HepG2 (cell line): Measurements from ENCODE around the gene TPGS1. TPM values are rescaled to one million over a fixed set of nuclear protein-coding genes. Genes with fewer than 3 reads are reported as not detected.

ENCODE experiments used
- ATF4 ChIP-seq, 2 experiments: fragments of 450-650 bp in 1 of 2; sonication (generic) in 1 of 2; formaldehyde crosslinking; IDR thresholded peaks; 2 replicates each; pipeline versions ENCODE4 v1.5.0 to v1.8.0; 2020 to 2022; ENCODE audit warnings: mild to moderate bottlenecking in 1 of 2, missing genetic modification reagents in 1 of 2
- CHCHD3 ChIP-seq: sonication (generic); formaldehyde crosslinking; IDR thresholded peaks from 2 replicates; pipeline ENCODE4 v1.8.0; 2022; ENCODE audit warnings: mild to moderate bottlenecking, missing genetic modification reagents, moderate library complexity
- E2F5 ChIP-seq: sonication (generic); formaldehyde crosslinking; conservative IDR thresholded peaks from 2 replicates; pipeline ENCODE4 v1.4.0; 2020; ENCODE audit warnings: missing genetic modification reagents
- ETV5 ChIP-seq: IDR thresholded peaks from 2 replicates; pipeline ENCODE4 v1.6.1; 2018; ENCODE audit warnings: missing biosample characterization, missing genetic modification reagents, inconsistent platforms, borderline replicate concordance
- HMGXB4 ChIP-seq, 2 experiments: sonication (generic) in 1 of 2; formaldehyde crosslinking in 1 of 2; IDR thresholded peaks; 2 replicates each; pipeline versions ENCODE4 v1.4.0 to v1.6.1; 2018 to 2020; ENCODE audit warnings: missing genetic modification reagents in 2 of 2, borderline replicate concordance in 1 of 2, low read depth in 1 of 2, mild to moderate bottlenecking in 1 of 2, missing biosample characterization in 1 of 2
- MYNN ChIP-seq: sonication (generic); formaldehyde crosslinking; IDR thresholded peaks from 2 replicates; pipeline ENCODE4 v1.4.0; 2020; ENCODE audit warnings: mild to moderate bottlenecking, low read depth, missing genetic modification reagents
- NR2F2 ChIP-seq: IDR thresholded peaks from 2 replicates; pipeline ENCODE4 v1.6.1; 2012; ENCODE audit warnings: low read depth, inconsistent platforms, borderline replicate concordance
- POLR2AphosphoS2 ChIP-seq: IDR thresholded peaks from 2 replicates; pipeline ENCODE4 v1.6.1; 2011; ENCODE audit warnings: low read depth, low read length, improper control_type of control experiment
- PRDM10 ChIP-seq: sonication (generic); formaldehyde crosslinking; IDR thresholded peaks from 2 replicates; pipeline ENCODE4 v1.4.0; 2020; ENCODE audit warnings: low read depth, missing genetic modification reagents
- SAP130 ChIP-seq: IDR thresholded peaks from 2 replicates; pipeline ENCODE4 v1.6.1; 2016; ENCODE audit warnings: low read depth
- TBP ChIP-seq: sonication (generic); formaldehyde crosslinking; IDR thresholded peaks from 2 replicates; pipeline ENCODE4 v1.5.0; 2020; ENCODE audit warnings: missing genetic modification reagents
- THAP8 ChIP-seq: sonication (generic); formaldehyde crosslinking; IDR thresholded peaks from 2 replicates; pipeline ENCODE4 v1.5.1; 2020; ENCODE audit warnings: missing genetic modification reagents, mild to moderate bottlenecking, borderline replicate concordance
- TOE1 ChIP-seq: sonication (generic); formaldehyde crosslinking; IDR thresholded peaks from 2 replicates; pipeline ENCODE4 v1.4.0; 2020; ENCODE audit warnings: mild to moderate bottlenecking, missing genetic modification reagents
- ZBTB49 ChIP-seq: sonication (generic); formaldehyde crosslinking; IDR thresholded peaks from 2 replicates; pipeline ENCODE4 v1.4.0; 2020; ENCODE audit warnings: missing genetic modification reagents, borderline replicate concordance
- ZNF292 ChIP-seq: sonication (generic); formaldehyde crosslinking; IDR thresholded peaks from 2 replicates; pipeline ENCODE4 v1.8.1; 2022; ENCODE audit warnings: mild to moderate bottlenecking, low read depth, missing genetic modification reagents, borderline replicate concordance
- ZNF296 ChIP-seq: sonication (generic); formaldehyde crosslinking; conservative IDR thresholded peaks from 2 replicates; pipeline ENCODE4 v1.5.0; 2020; ENCODE audit warnings: mild to moderate bottlenecking, missing genetic modification reagents
- ZNF747 ChIP-seq: sonication (generic); formaldehyde crosslinking; IDR thresholded peaks from 2 replicates; pipeline ENCODE4 v1.8.1; 2023; ENCODE audit warnings: missing genetic modification reagents, mild to moderate bottlenecking, borderline replicate concordance
- ZNF766 ChIP-seq: sonication (generic); formaldehyde crosslinking; IDR thresholded peaks from 2 replicates; pipeline ENCODE4 v1.5.0; 2020; ENCODE audit warnings: missing genetic modification reagents, borderline replicate concordance
- polyA plus RNA-seq, 8 experiments: library from polyadenylated mRNA; depleted of rRNA in 3 of 8; stranded (reverse) in 7 of 8; unstranded in 1 of 8; fragments of >200 nt; fragmentation: Illumina TruSeq in 4 of 8; extraction: Trizol in 4 of 8; gene quantifications; 2 replicates each; pipeline versions ENCODE4 v1.2.1 to v1.2.3, GENCODE V29; 2011 to 2016; ENCODE audit warnings: low read depth in 4 of 8, missing spikeins in 1 of 8, mixed read lengths in 1 of 8; ENCODE audit not compliant: insufficient read depth in 1 of 8
- total RNA-seq, 5 experiments: library from RNA; depleted of rRNA; stranded (reverse); fragments of >200 nt; fragmentation: Illumina TruSeq; extraction: Trizol; gene quantifications; 2 replicates each; pipeline ENCODE4 v1.2.3, GENCODE V29; 2016; ENCODE audit warnings: low read depth in 1 of 5

Gene TPGS1
- total and polyA plus RNA-seq, 2 of the 13 experiments (the other 11 are each of a cell fraction or from before 2014, with no cell fraction given) = 1.1 to 6.2 TPM

GRCh38 chr19:491146-491741 is 16.1 kb upstream of the TPGS1 start (continued):
- no peak for TF ChIP-seq ZBTB49 (CRISPR knock-in tag)
- TF ChIP-seq ETV5 (CRISPR knock-in tag) = peak; percentile 14; the same call in 1 of the 2 replicates
- no peak for TF ChIP-seq TOE1
- no peak for TF ChIP-seq ZNF296 (CRISPR knock-in tag)
- TF ChIP-seq POLR2AphosphoS2 = no peak
- TF ChIP-seq MYNN = no peak
- no peak for TF ChIP-seq E2F5 (CRISPR knock-in tag)
- TF ChIP-seq CHCHD3 (CRISPR knock-in tag) = no peak
- TF ChIP-seq ZNF766 = peak; percentile 46; the same call in 1 of the 2 replicates
- no peak for TF ChIP-seq ZNF747 (CRISPR knock-in tag)
- peak; percentile 64 for TF ChIP-seq SAP130
- no peak for TF ChIP-seq THAP8 (CRISPR knock-in tag)
- no peak for TF ChIP-seq NR2F2
- TF ChIP-seq ZNF292 (CRISPR knock-in tag) = no peak
- no peak for TF ChIP-seq ATF4 (CRISPR knock-in tag; IDR thresholded peaks at IDR 0.05)
- TF ChIP-seq TBP (CRISPR knock-in tag) = no peak
- TF ChIP-seq HMGXB4 (CRISPR knock-in tag; IDR thresholded peaks at IDR 0.05; ENCODE audit: borderline replicate concordance in 1 of 2, low read depth in 1 of 2) = peak; percentile 36 to 70; a peak in 2 of 4 replicates
- TF ChIP-seq PRDM10 (CRISPR knock-in tag) = no peak
